Uterus (tissue), 4 donors: Measurements from ENCODE around the gene CST3. TPM values are rescaled to one million over a fixed set of nuclear protein-coding genes. Genes with fewer than 3 reads are reported as not detected.
"Not testable (repeated sequence)": the region's sequence is repeated elsewhere in the genome, so short reads cannot be mapped to it uniquely, and the experiment has no call there.

Source experiments
- DNase-seq, 2 donors: peaks; one replicate each; pipeline ENCODE4 v3.0.0-alpha.2; 2019 to 2020
- H3K27ac ChIP-seq, 2 donors: fragments of 200-600 bp; sonication (generic); 1 replicate in 1 of 2; 2 replicates in 1 of 2; pipeline ENCODE4 v1.5.1; 2016 to 2018
- H3K27me3 ChIP-seq, 2 donors: fragments of 200-600 bp; sonication (generic); one replicate each; pipeline ENCODE4 v1.5.1; 2018 to 2019; ENCODE audit warnings: control low read depth in 1 of 2
- H3K36me3 ChIP-seq, 2 donors: fragments of 200-600 bp; sonication (generic); one replicate each; pipeline ENCODE4 v1.5.1; 2019; ENCODE audit warnings: control low read depth in 1 of 2
- H3K4me1 ChIP-seq, 2 donors: fragments of 200-600 bp; sonication (generic); one replicate each; pipeline ENCODE4 v1.5.1; 2018 to 2019; ENCODE audit warnings: control low read depth in 1 of 2
- H3K4me3 ChIP-seq, 2 donors: fragments of 200-600 bp; sonication (generic); 1 replicate in 1 of 2; 2 replicates in 1 of 2; pipeline ENCODE4 v1.5.1; 2018 to 2019; ENCODE audit warnings: mild to moderate bottlenecking in 1 of 2
- H3K9me3 ChIP-seq, 2 donors: fragments of 200-600 bp; sonication (generic); one replicate each; pipeline ENCODE4 v1.5.1; 2019; ENCODE audit warnings: control low read depth in 1 of 2
- CTCF ChIP-seq, 4 experiments: fragments of 200-600 bp in 2 of 4; fragments of 450-650 bp in 2 of 4; sonication (generic) in 2 of 4; IDR thresholded peaks; one replicate each; pipeline ENCODE4 v1.5.1; 2016 to 2019; ENCODE audit warnings: antibody characterized with exemption in 4 of 4, mild to moderate bottlenecking in 2 of 4, moderate library complexity in 1 of 4
- POLR2A ChIP-seq, 2 donors: fragments of 450-650 bp; IDR thresholded peaks; one replicate each; pipeline ENCODE4 v1.6.1; 2016; ENCODE audit warnings: antibody characterized with exemption in 2 of 2, mild to moderate bottlenecking in 1 of 2, moderate library complexity in 1 of 2
- intact Hi-C: fragments of 100-400 bp; cut with DNase I; formaldehyde crosslinking; loops from one replicate; pipeline ENCODE4 v1.15.1; 2023; ENCODE audit warnings: low total_unique reads
- total RNA-seq, 4 donors: library from RNA; depleted of rRNA in 3 of 4; stranded (reverse); fragments of >200 nt in 3 of 4; gene quantifications; one replicate each; pipeline versions ENCODE4 v1.1.0 to v1.2.4, GENCODE V29; 2014 to 2023
- donor health status: DM: yes; HTN: yes; CAD: no.

CST3 gene
- total RNA-seq, 4 donors from 2014 or later, result 205 to 1,148 (median 624) TPM

DNA sequence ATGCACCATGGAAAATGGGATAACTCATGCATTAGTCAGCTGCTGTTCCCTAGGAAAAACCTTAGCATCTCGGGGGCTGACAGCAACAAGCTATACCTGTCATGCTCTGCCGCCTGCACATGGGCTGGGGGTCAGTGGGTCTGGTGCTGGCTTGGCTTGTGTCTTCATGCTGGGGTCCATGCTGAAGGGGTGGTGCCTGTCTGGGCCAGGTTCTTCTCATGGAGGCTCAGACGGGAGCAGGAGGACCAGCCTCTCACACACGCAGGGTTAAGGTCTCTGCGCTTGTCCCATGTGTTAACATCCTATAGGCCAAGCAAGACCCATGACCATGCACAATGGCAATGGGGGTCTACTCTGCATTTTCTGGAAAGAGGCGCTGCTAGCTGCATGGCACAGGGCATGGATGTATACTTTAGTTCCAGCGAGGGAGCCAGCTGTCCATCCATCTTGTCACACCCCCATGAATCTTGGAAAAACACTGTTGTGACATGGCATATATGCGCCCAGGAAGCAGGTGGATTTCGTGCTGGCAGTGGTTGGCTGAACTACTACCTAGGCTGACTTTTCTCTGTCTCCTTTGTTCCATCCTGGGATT is 24.6 kb upstream of the CST3 start:
- H3K36me3 ChIP-seq, result no peaks in the 10 kb centered on the region
- no peak overlapping the region for H3K4me3 ChIP-seq
- intact Hi-C loops, result no loop called here
- no peaks in the 10 kb centered on the region for H3K27me3 ChIP-seq
- DNase-seq, result no peak
- H3K9me3 ChIP-seq, result no peaks in the 10 kb centered on the region
- no peaks in the 10 kb centered on the region for H3K4me1 ChIP-seq
- TF ChIP-seq POLR2A (IDR thresholded peaks at IDR 0.05) (no peak), CTCF (IDR thresholded peaks at IDR 0.05) (no peak)
- H3K27ac ChIP-seq, result no peak overlapping the region

- Histone ChIP-seq H3K36me3 (no peaks in the 10 kb centered on the region), H3K4me1 (no peaks in the 10 kb centered on the region), H3K9me3 (no peaks in the 10 kb centered on the region), H3K27me3 (no peaks in the 10 kb centered on the region), H3K4me3 (no peak overlapping the region), H3K27ac (no peak overlapping the region)
- no peak for TF ChIP-seq CTCF (IDR thresholded peaks at IDR 0.05)
- no peak for DNase-seq
- intact Hi-C loops, result no loop called here
Measured at GRCh38 chr20:23661002-23661429, 23.3 kb upstream of the CST3 start.

- intact Hi-C loops, result no loop called here
- DNase-seq, result no peak
- H3K27ac ChIP-seq, result no peak overlapping the region
- H3K9me3 ChIP-seq, result no peaks in the 10 kb centered on the region
- no peaks in the 10 kb centered on the region for H3K27me3 ChIP-seq
- H3K36me3 ChIP-seq, result no peaks in the 10 kb centered on the region
- TF ChIP-seq POLR2A (IDR thresholded peaks at IDR 0.05) (no peak), CTCF (IDR thresholded peaks at IDR 0.05) (no peak)
- H3K4me1 ChIP-seq, result peaks cover 0 to 7% of the 10 kb centered on the region in 2 donors
- no peak overlapping the region for H3K4me3 ChIP-seq
Measured at GRCh38 chr20:23659989-23660837, 22.5 kb upstream of the CST3 start.

- H3K4me1 ChIP-seq, H3K9me3 ChIP-seq, intact Hi-C loops, H3K36me3 ChIP-seq, H3K27ac ChIP-seq, H3K27me3 ChIP-seq, H3K4me3 ChIP-seq, DNase-seq: not testable (repeated sequence)
Measured at GRCh38 chr20:23659610-23659988, 21.8 kb upstream of the CST3 start.

- H3K36me3 ChIP-seq, result no peaks in the 10 kb centered on the region
- no peak overlapping the region for H3K4me3 ChIP-seq
- no peak for DNase-seq
- no peak overlapping the region for H3K27ac ChIP-seq
- no peaks in the 10 kb centered on the region for H3K9me3 ChIP-seq
- TF ChIP-seq POLR2A (IDR thresholded peaks at IDR 0.05) (no peak), CTCF (IDR thresholded peaks at IDR 0.05) (no peak)
- no peaks in the 10 kb centered on the region for H3K27me3 ChIP-seq
- H3K4me1 ChIP-seq, result peaks cover 0 to 8% of the 10 kb centered on the region in 2 donors
- intact Hi-C loops, result no loop called here
Measured at GRCh38 chr20:23658989-23659609, 21.3 kb upstream of the CST3 start.
